Peyer's patch (tissue), 4 donors: Measurements from ENCODE around the gene BSN. TPM values are rescaled to one million over a fixed set of nuclear protein-coding genes. Genes with fewer than 3 reads are reported as not detected.

Source experiments
- DNase-seq, 3 donors: peaks; one replicate each; pipeline ENCODE4 v3.0.0-alpha.2; 2017 to 2019
- H3K27ac ChIP-seq, 4 donors: fragments of 200-600 bp; sonication (generic); one replicate each; pipeline ENCODE4 v1.5.1; 2016 to 2019
- H3K27me3 ChIP-seq, 2 donors: fragments of 200-600 bp; sonication (generic); one replicate each; pipeline ENCODE4 v1.5.1; 2019
- H3K36me3 ChIP-seq, 3 donors: fragments of 200-600 bp; sonication (generic); one replicate each; pipeline ENCODE4 v1.5.1; 2016 to 2019
- H3K4me1 ChIP-seq, 4 donors: fragments of 200-600 bp; sonication (generic); one replicate each; pipeline ENCODE4 v1.5.1; 2016 to 2019
- H3K4me3 ChIP-seq, 4 donors: fragments of 200-600 bp; sonication (generic); 1 replicate in 3 of 4; 2 replicates in 1 of 4; pipeline ENCODE4 v1.5.1; 2016 to 2019; ENCODE audit warnings: mild to moderate bottlenecking in 1 of 4
- H3K9me3 ChIP-seq, 4 donors: fragments of 200-600 bp; sonication (generic); one replicate each; pipeline ENCODE4 v1.5.1; 2016 to 2019; ENCODE audit warnings: mild to moderate bottlenecking in 1 of 4
- POLR2A ChIP-seq, 2 donors: fragments of 450-650 bp; IDR thresholded peaks; one replicate each; pipeline ENCODE4 v1.5.1; 2017; ENCODE audit warnings: antibody characterized with exemption in 2 of 2, mild to moderate bottlenecking in 2 of 2, moderate library complexity in 2 of 2
- total RNA-seq, 4 donors: library from RNA; depleted of rRNA; stranded (reverse); fragments of >200 nt; gene quantifications; one replicate each; pipeline ENCODE4 v1.1.0, GENCODE V29; 2016
- TF ChIP-seq, protein P1 (sequence below), 6 experiments: fragments of 450-650 bp in 4 of 6; fragments of 200-600 bp in 2 of 6; sonication (generic) in 1 of 6; IDR thresholded peaks; one replicate each; pipeline ENCODE4 v1.5.1; 2017 to 2019; ENCODE audit warnings: antibody characterized with exemption in 6 of 6, mild to moderate bottlenecking in 3 of 6, moderate library complexity in 1 of 6

Gene BSN
- total RNA-seq, 4 donors from 2014 or later: 0.18 to 3.3 (median 0.85) TPM

DNA sequence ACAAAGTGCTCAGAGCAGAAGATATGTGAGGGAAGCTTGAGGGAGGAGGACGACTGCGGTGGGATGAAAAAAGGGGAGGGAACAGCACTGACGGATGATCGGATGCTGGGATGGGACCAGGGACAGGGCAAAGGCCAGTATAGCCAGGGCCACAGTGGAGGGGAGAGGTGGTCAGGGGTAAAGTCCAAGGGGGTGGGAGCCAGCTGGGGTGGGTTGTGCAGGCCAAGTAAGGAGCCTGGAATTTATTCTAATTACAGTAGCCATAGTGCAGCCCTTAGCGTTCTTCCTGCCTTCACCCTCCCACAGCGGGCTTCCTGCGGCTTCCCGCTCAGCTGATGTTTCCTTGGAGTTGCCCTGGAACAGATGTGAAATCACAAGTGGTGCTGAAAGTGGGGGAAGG lies 112.3 kb downstream of the BSN start:
- H3K4me3 ChIP-seq: no peak overlapping the region
- H3K27me3 ChIP-seq: no peaks in the 10 kb centered on the region
- TF ChIP-seq, protein P1, sequence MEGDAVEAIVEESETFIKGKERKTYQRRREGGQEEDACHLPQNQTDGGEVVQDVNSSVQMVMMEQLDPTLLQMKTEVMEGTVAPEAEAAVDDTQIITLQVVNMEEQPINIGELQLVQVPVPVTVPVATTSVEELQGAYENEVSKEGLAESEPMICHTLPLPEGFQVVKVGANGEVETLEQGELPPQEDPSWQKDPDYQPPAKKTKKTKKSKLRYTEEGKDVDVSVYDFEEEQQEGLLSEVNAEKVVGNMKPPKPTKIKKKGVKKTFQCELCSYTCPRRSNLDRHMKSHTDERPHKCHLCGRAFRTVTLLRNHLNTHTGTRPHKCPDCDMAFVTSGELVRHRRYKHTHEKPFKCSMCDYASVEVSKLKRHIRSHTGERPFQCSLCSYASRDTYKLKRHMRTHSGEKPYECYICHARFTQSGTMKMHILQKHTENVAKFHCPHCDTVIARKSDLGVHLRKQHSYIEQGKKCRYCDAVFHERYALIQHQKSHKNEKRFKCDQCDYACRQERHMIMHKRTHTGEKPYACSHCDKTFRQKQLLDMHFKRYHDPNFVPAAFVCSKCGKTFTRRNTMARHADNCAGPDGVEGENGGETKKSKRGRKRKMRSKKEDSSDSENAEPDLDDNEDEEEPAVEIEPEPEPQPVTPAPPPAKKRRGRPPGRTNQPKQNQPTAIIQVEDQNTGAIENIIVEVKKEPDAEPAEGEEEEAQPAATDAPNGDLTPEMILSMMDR (IDR thresholded peaks at IDR 0.05): no peak
- TF ChIP-seq POLR2A (IDR thresholded peaks at IDR 0.05): no peak
- no peaks in the 10 kb centered on the region for H3K9me3 ChIP-seq
- no peaks in the 10 kb centered on the region for H3K36me3 ChIP-seq
- H3K4me1 ChIP-seq: no peaks in the 10 kb centered on the region
- no peak overlapping the region for H3K27ac ChIP-seq
- no peak for DNase-seq

- H3K36me3 ChIP-seq: no peaks in the 10 kb centered on the region
- no peak for DNase-seq
- no peak for TF ChIP-seq POLR2A (IDR thresholded peaks at IDR 0.05)
- TF ChIP-seq, protein P1 (IDR thresholded peaks at IDR 0.05): no peak
These were observed 113.6 kb downstream of the BSN start for GRCh38 chr3:49667701-49668413.

GRCh38 chr3:49668414-49668797 lies 114.1 kb downstream of the BSN start:
- H3K9me3 ChIP-seq: no peaks in the 10 kb centered on the region
- H3K4me3 ChIP-seq: no peak overlapping the region
- TF ChIP-seq POLR2A (IDR thresholded peaks at IDR 0.05): no peak
- TF ChIP-seq, protein P1 (IDR thresholded peaks at IDR 0.05): no peak
- no peak overlapping the region for H3K27ac ChIP-seq
- H3K27me3 ChIP-seq: no peaks in the 10 kb centered on the region
- no peaks in the 10 kb centered on the region for H3K36me3 ChIP-seq
- no peak for DNase-seq
- H3K4me1 ChIP-seq: peaks cover 0 to 4% (median 3%) of the 10 kb centered on the region in 4 donors

More at GRCh38 chr3:49667701-49668413, 113.6 kb downstream of the BSN start:
- H3K4me3 ChIP-seq: no peak overlapping the region
- H3K9me3 ChIP-seq: no peaks in the 10 kb centered on the region
- no peak overlapping the region for H3K27ac ChIP-seq
- no peaks in the 10 kb centered on the region for H3K27me3 ChIP-seq
- no peaks in the 10 kb centered on the region for H3K4me1 ChIP-seq

GRCh38 chr3:49668861-49669260 lies 114.6 kb downstream of the BSN start:
- peaks cover 0 to 4% (median 3%) of the 10 kb centered on the region in 4 donors for H3K4me1 ChIP-seq
- DNase-seq: no peak

GRCh38 chr3:49669352-49669751 lies 115.1 kb downstream of the BSN start:
- Histone ChIP-seq H3K9me3 (no peaks in the 10 kb centered on the region), H3K27me3 (no peaks in the 10 kb centered on the region), H3K4me1 (peaks cover 0 to 4% (median 3%) of the 10 kb centered on the region in 4 donors), H3K4me3 (no peak overlapping the region), H3K36me3 (no peaks in the 10 kb centered on the region), H3K27ac (no peak overlapping the region)
- no peak for DNase-seq
- TF ChIP-seq POLR2A (IDR thresholded peaks at IDR 0.05): no peak
- TF ChIP-seq, protein P1 (IDR thresholded peaks at IDR 0.05): no peak

More at GRCh38 chr3:49668861-49669260, 114.6 kb downstream of the BSN start:
- Histone ChIP-seq H3K27ac (no peak overlapping the region), H3K4me3 (no peak overlapping the region), H3K9me3 (no peaks in the 10 kb centered on the region), H3K36me3 (no peaks in the 10 kb centered on the region), H3K27me3 (no peaks in the 10 kb centered on the region)
- TF ChIP-seq POLR2A (IDR thresholded peaks at IDR 0.05): no peak
- TF ChIP-seq, protein P1 (IDR thresholded peaks at IDR 0.05): no peak
